ENCODE results near the gene DIO2. TPM values are rescaled to one million over a fixed set of nuclear protein-coding genes. Genes with fewer than 3 reads are reported as not detected.

DIO2 gene
- total and polyA plus RNA-seq, 3 experiments from 2014 or later: not detected

GRCh38 chr14:80215756-80216581 lies 4.7 kb upstream of the DIO2 start:
- Mint-ChIP-seq H3K9me3 (peaks cover 0 to 5% (median 2%) of the 10 kb centered on the region in 5 donors), H3K36me3 (no peaks in the 10 kb centered on the region), H3K4me1 (no peaks in the 10 kb centered on the region), H3K27ac (no peak overlapping the region), H3K27me3 (peaks cover 0 to 1% of the 10 kb centered on the region in 2 donors), H3K4me3 (no peak overlapping the region)
- H3K27ac ChIP-seq (ENCODE audit: low read depth, low read length): no peak overlapping the region
- no peaks in the 10 kb centered on the region for H3K9me3 ChIP-seq (ENCODE audit: low read length)
- H3K4me1 ChIP-seq (ENCODE audit: insufficient read depth, low read length): no peaks in the 10 kb centered on the region
- no peaks in the 10 kb centered on the region for H3K27me3 ChIP-seq (ENCODE audit: insufficient read depth, low read length, poor library complexity, severe bottlenecking)
- ChIA-PET POLR2A (no interaction called here), CTCF (no interaction called here)
- H3K4me3 ChIP-seq (ENCODE audit: low read length): no peak overlapping the region
- no peak for DNase-seq
- no peaks in the 10 kb centered on the region for H3K36me3 ChIP-seq (ENCODE audit: insufficient read depth, low read length)

- CTCF ChIA-PET: no interaction called here
Measured at GRCh38 chr14:80215081-80215480, 3.8 kb upstream of the DIO2 start.

GRCh38 chr14:80213602-80214001 lies 2.3 kb upstream of the DIO2 start:
- no peak overlapping the region for H3K27ac ChIP-seq (ENCODE audit: low read depth, low read length)
- H3K27me3 Mint-ChIP-seq: peaks cover 0 to 3% of the 10 kb centered on the region in 2 donors
- DNase-seq: no peak
- no peaks in the 10 kb centered on the region for H3K9me3 ChIP-seq (ENCODE audit: low read length)
- POLR2A ChIA-PET: no interaction called here
- H3K27me3 ChIP-seq (ENCODE audit: insufficient read depth, low read length, poor library complexity, severe bottlenecking): no peaks in the 10 kb centered on the region
- H3K36me3 ChIP-seq (ENCODE audit: insufficient read depth, low read length): no peaks in the 10 kb centered on the region
- no peak overlapping the region for H3K27ac Mint-ChIP-seq
- no peaks in the 10 kb centered on the region for H3K4me1 Mint-ChIP-seq
- H3K4me3 ChIP-seq (ENCODE audit: low read length): no peak overlapping the region
- peaks cover 0 to 6% (median 2%) of the 10 kb centered on the region in 5 donors for H3K9me3 Mint-ChIP-seq
- H3K36me3 Mint-ChIP-seq: no peaks in the 10 kb centered on the region
- CTCF ChIA-PET: no interaction called here
- no peak overlapping the region for H3K4me3 Mint-ChIP-seq
- no peaks in the 10 kb centered on the region for H3K4me1 ChIP-seq (ENCODE audit: insufficient read depth, low read length)

More at GRCh38 chr14:80215081-80215480, 3.8 kb upstream of the DIO2 start:
- no peaks in the 10 kb centered on the region for H3K36me3 Mint-ChIP-seq
- no peaks in the 10 kb centered on the region for H3K4me1 Mint-ChIP-seq
- H3K9me3 Mint-ChIP-seq: peaks cover 2 to 6% (median 3%) of the 10 kb centered on the region in 5 donors
- Histone ChIP-seq H3K4me3 (ENCODE audit: low read length) (no peak overlapping the region), H3K27ac (ENCODE audit: low read depth, low read length) (no peak overlapping the region), H3K27me3 (ENCODE audit: insufficient read depth, low read length, poor library complexity, severe bottlenecking) (no peaks in the 10 kb centered on the region), H3K4me1 (ENCODE audit: insufficient read depth, low read length) (no peaks in the 10 kb centered on the region), H3K9me3 (ENCODE audit: low read length) (no peaks in the 10 kb centered on the region), H3K36me3 (ENCODE audit: insufficient read depth, low read length) (no peaks in the 10 kb centered on the region)
- POLR2A ChIA-PET: no interaction called here
- no peak for DNase-seq
- H3K4me3 Mint-ChIP-seq: no peak overlapping the region
- H3K27ac Mint-ChIP-seq: no peak overlapping the region
- peaks cover 0 to 3% of the 10 kb centered on the region in 2 donors for H3K27me3 Mint-ChIP-seq

GRCh38 chr14:80212023-80212397 lies 706 bp upstream of the DIO2 start:
- H3K4me3 ChIP-seq (ENCODE audit: low read length): no peak overlapping the region
- H3K27ac ChIP-seq (ENCODE audit: low read depth, low read length): no peak overlapping the region
- H3K27ac Mint-ChIP-seq: no peak overlapping the region
- no peaks in the 10 kb centered on the region for H3K4me1 Mint-ChIP-seq
- H3K36me3 ChIP-seq (ENCODE audit: insufficient read depth, low read length): no peaks in the 10 kb centered on the region
- POLR2A ChIA-PET: no interaction called here
- peak overlapping the region in 1 of 7 donors; percentile 52 for H3K4me3 Mint-ChIP-seq
- no peak for DNase-seq
- no peaks in the 10 kb centered on the region for H3K4me1 ChIP-seq (ENCODE audit: insufficient read depth, low read length)
- no peaks in the 10 kb centered on the region for H3K27me3 ChIP-seq (ENCODE audit: insufficient read depth, low read length, poor library complexity, severe bottlenecking)
- H3K36me3 Mint-ChIP-seq: no peaks in the 10 kb centered on the region
- peaks cover 0 to 3% of the 10 kb centered on the region in 2 donors for H3K27me3 Mint-ChIP-seq
- CTCF ChIA-PET: no interaction called here
- H3K9me3 ChIP-seq (ENCODE audit: low read length): no peaks in the 10 kb centered on the region
- peaks cover 0 to 6% (median 3%) of the 10 kb centered on the region in 5 donors for H3K9me3 Mint-ChIP-seq

- ChIA-PET POLR2A (no interaction called here), CTCF (no interaction called here)
Measured at GRCh38 chr14:80208461-80208860, 2.8 kb downstream of the DIO2 start.

GRCh38 chr14:80206351-80207080 lies 4.8 kb downstream of the DIO2 start:
- no peaks in the 10 kb centered on the region for H3K27me3 ChIP-seq (ENCODE audit: insufficient read depth, low read length, poor library complexity, severe bottlenecking)
- Mint-ChIP-seq H3K27ac (no peak overlapping the region), H3K9me3 (peaks cover 0 to 4% (median 3%) of the 10 kb centered on the region in 5 donors), H3K4me1 (no peaks in the 10 kb centered on the region), H3K36me3 (no peaks in the 10 kb centered on the region), H3K27me3 (peaks cover 0 to 3% of the 10 kb centered on the region in 2 donors), H3K4me3 (no peak overlapping the region)
- CTCF ChIA-PET: no interaction called here
- H3K4me1 ChIP-seq (ENCODE audit: insufficient read depth, low read length): no peaks in the 10 kb centered on the region
- no peaks in the 10 kb centered on the region for H3K9me3 ChIP-seq (ENCODE audit: low read length)
- H3K4me3 ChIP-seq (ENCODE audit: low read length): no peak overlapping the region
- H3K27ac ChIP-seq (ENCODE audit: low read depth, low read length): no peak overlapping the region
- POLR2A ChIA-PET: no interaction called here
- H3K36me3 ChIP-seq (ENCODE audit: insufficient read depth, low read length): no peaks in the 10 kb centered on the region
- DNase-seq: no peak

More at GRCh38 chr14:80208461-80208860, 2.8 kb downstream of the DIO2 start:
- H3K36me3 Mint-ChIP-seq: no peaks in the 10 kb centered on the region
- H3K4me1 Mint-ChIP-seq: no peaks in the 10 kb centered on the region
- no peaks in the 10 kb centered on the region for H3K27me3 ChIP-seq (ENCODE audit: insufficient read depth, low read length, poor library complexity, severe bottlenecking)
- H3K4me1 ChIP-seq (ENCODE audit: insufficient read depth, low read length): no peaks in the 10 kb centered on the region
- H3K27ac ChIP-seq (ENCODE audit: low read depth, low read length): no peak overlapping the region
- peaks cover 0 to 3% of the 10 kb centered on the region in 2 donors for H3K27me3 Mint-ChIP-seq
- H3K9me3 Mint-ChIP-seq: peaks cover 0 to 4% (median 3%) of the 10 kb centered on the region in 5 donors
- no peak overlapping the region for H3K4me3 ChIP-seq (ENCODE audit: low read length)
- no peaks in the 10 kb centered on the region for H3K36me3 ChIP-seq (ENCODE audit: insufficient read depth, low read length)
- no peak overlapping the region for H3K4me3 Mint-ChIP-seq
- H3K27ac Mint-ChIP-seq: no peak overlapping the region
- no peak for DNase-seq
- no peaks in the 10 kb centered on the region for H3K9me3 ChIP-seq (ENCODE audit: low read length)

GRCh38 chr14:80202888-80203562 lies 8.3 kb downstream of the DIO2 start:
- Histone ChIP-seq H3K27ac (ENCODE audit: low read depth, low read length) (no peak overlapping the region), H3K36me3 (ENCODE audit: insufficient read depth, low read length) (no peaks in the 10 kb centered on the region), H3K4me3 (ENCODE audit: low read length) (no peak overlapping the region), H3K27me3 (ENCODE audit: insufficient read depth, low read length, poor library complexity, severe bottlenecking) (no peaks in the 10 kb centered on the region), H3K4me1 (ENCODE audit: insufficient read depth, low read length) (no peaks in the 10 kb centered on the region), H3K9me3 (ENCODE audit: low read length) (no peaks in the 10 kb centered on the region)
- CTCF ChIA-PET: no interaction called here
- no peaks in the 10 kb centered on the region for H3K27me3 Mint-ChIP-seq
- H3K4me1 Mint-ChIP-seq: no peaks in the 10 kb centered on the region
- DNase-seq: no peak
- H3K27ac Mint-ChIP-seq: no peak overlapping the region
- no peak overlapping the region for H3K4me3 Mint-ChIP-seq
- POLR2A ChIA-PET: no interaction called here
- H3K36me3 Mint-ChIP-seq: no peaks in the 10 kb centered on the region
- peaks cover 0 to 6% (median 0%) of the 10 kb centered on the region in 5 donors for H3K9me3 Mint-ChIP-seq

- Mint-ChIP-seq H3K27me3 (no peaks in the 10 kb centered on the region), H3K9me3 (peaks cover 0 to 5% (median 1%) of the 10 kb centered on the region in 5 donors), H3K4me1 (no peaks in the 10 kb centered on the region), H3K27ac (no peak overlapping the region), H3K36me3 (no peaks in the 10 kb centered on the region), H3K4me3 (no peak overlapping the region)
- H3K36me3 ChIP-seq (ENCODE audit: insufficient read depth, low read length): no peaks in the 10 kb centered on the region
- CTCF ChIA-PET: no interaction called here
- POLR2A ChIA-PET: no interaction called here
- no peak overlapping the region for H3K4me3 ChIP-seq (ENCODE audit: low read length)
- DNase-seq: no peak
- no peaks in the 10 kb centered on the region for H3K4me1 ChIP-seq (ENCODE audit: insufficient read depth, low read length)
- no peaks in the 10 kb centered on the region for H3K9me3 ChIP-seq (ENCODE audit: low read length)
- no peaks in the 10 kb centered on the region for H3K27me3 ChIP-seq (ENCODE audit: insufficient read depth, low read length, poor library complexity, severe bottlenecking)
- no peak overlapping the region for H3K27ac ChIP-seq (ENCODE audit: low read depth, low read length)
Measured at GRCh38 chr14:80200093-80200492, 11.2 kb downstream of the DIO2 start.

Measured in CD8-positive, alpha-beta memory T cell (primary cell).